Testis (tissue), 3 donors: Measurements from ENCODE around the gene KRTAP10-1. TPM values are rescaled to one million over a fixed set of nuclear protein-coding genes. Genes with fewer than 3 reads are reported as not detected.

Source experiments
- DNase-seq: peaks from one replicate; pipeline ENCODE4 v3.0.0-alpha.2; 2019
- H3K27ac ChIP-seq, 2 donors: fragments of 200-600 bp; sonication (generic); one replicate each; pipeline ENCODE4 v1.5.1; 2019
- H3K27me3 ChIP-seq: fragments of 200-600 bp; sonication (generic); one replicate; pipeline ENCODE4 v1.5.1; 2019
- H3K36me3 ChIP-seq: fragments of 200-600 bp; sonication (generic); one replicate; pipeline ENCODE4 v1.5.1; 2017; ENCODE audit warnings: low read depth; ENCODE audit errors: missing control alignments
- H3K4me1 ChIP-seq: fragments of 200-600 bp; sonication (generic); one replicate; pipeline ENCODE4 v1.5.1; 2019
- H3K4me3 ChIP-seq, 2 donors: fragments of 200-600 bp; sonication (generic); one replicate each; pipeline ENCODE4 v1.5.1; 2017 to 2019
- H3K9me3 ChIP-seq: fragments of 200-600 bp; sonication (generic); one replicate; pipeline ENCODE4 v1.5.1; 2017
- CTCF ChIP-seq, 3 experiments: fragments of 450-650 bp in 2 of 3; fragments of 200-600 bp in 1 of 3; sonication (generic) in 1 of 3; IDR thresholded peaks; one replicate each; pipeline ENCODE4 v1.5.1; 2016 to 2019; ENCODE audit warnings: antibody characterized with exemption in 3 of 3, mild to moderate bottlenecking in 2 of 3, moderate library complexity in 1 of 3
- POLR2A ChIP-seq: fragments of 450-650 bp; IDR thresholded peaks from one replicate; pipeline ENCODE4 v1.6.1; 2017; ENCODE audit warnings: antibody characterized with exemption, mild to moderate bottlenecking, moderate library complexity
- WGBS, 2 donors: methylation state at CpG; one replicate each; pipeline ENCODE4 v1.1.5; 2018; 5-methylcytosine and 5-hydroxymethylcytosine counted together
- intact Hi-C: fragments of 100-400 bp; cut with DNase I; formaldehyde crosslinking; loops from one replicate; pipeline ENCODE4 v1.15.1; 2023; ENCODE audit warnings: low total_unique reads
- polyA plus RNA-seq: library from polyadenylated mRNA; stranded (reverse); fragments of 350-450 nt; fragmentation: Illumina TruSeq; extraction: RNeasy Lipid Tissue Mini Kit (QIAGEN cat#74804); gene quantifications from one replicate; pipeline ENCODE4 v1.2.3, GENCODE V29; 2014; ENCODE audit warnings: low read depth, low replicate concordance; ENCODE audit not compliant: insufficient read depth
- total RNA-seq, 2 donors: library from RNA; depleted of rRNA; stranded (reverse); fragments of >200 nt; gene quantifications; one replicate each; pipeline ENCODE4 v1.2.3, GENCODE V29; 2016

KRTAP10-1 gene
- total and polyA plus RNA-seq, 3 donors from 2014 or later, result not detected

GRCh38 chr21:44579056-44579832, 39.2 kb upstream of the KRTAP10-1 start:
- DNase-seq, result no peak
- no peak overlapping the region for H3K27ac ChIP-seq
- no peaks in the 10 kb centered on the region for H3K9me3 ChIP-seq
- H3K36me3 ChIP-seq, result no peaks in the 10 kb centered on the region
- H3K27me3 ChIP-seq, result no peaks in the 10 kb centered on the region
- TF ChIP-seq POLR2A (no peak), CTCF (IDR thresholded peaks at IDR 0.05) (no peak)
- no peak overlapping the region for H3K4me3 ChIP-seq
- no peaks in the 10 kb centered on the region for H3K4me1 ChIP-seq
- WGBS, 2 donors, result 77 to 78% methylated on average over 13 to 22 of the region's 22 CpGs
- intact Hi-C loops, result no loop called here

- intact Hi-C loops, result no loop called here
- WGBS, 2 donors, result 93 to 95% methylated on average over 16 to 17 of the region's 17 CpGs
- Histone ChIP-seq H3K4me1 (no peaks in the 10 kb centered on the region), H3K27me3 (no peaks in the 10 kb centered on the region), H3K27ac (no peak overlapping the region), H3K4me3 (no peak overlapping the region), H3K9me3 (no peaks in the 10 kb centered on the region), H3K36me3 (no peaks in the 10 kb centered on the region)
- no peak for TF ChIP-seq POLR2A
- TF ChIP-seq CTCF (IDR thresholded peaks at IDR 0.05), result no peak
- DNase-seq, result no peak
These were observed 38.5 kb upstream of the KRTAP10-1 start for GRCh38 chr21:44578371-44579055.

GRCh38 chr21:44576025-44576420, 36.0 kb upstream of the KRTAP10-1 start:
- no peak for DNase-seq
- 90 to 91% methylated on average over 10 of the region's 10 CpGs for WGBS, 2 donors
- Histone ChIP-seq H3K27me3 (no peaks in the 10 kb centered on the region), H3K36me3 (no peaks in the 10 kb centered on the region), H3K4me1 (no peaks in the 10 kb centered on the region), H3K4me3 (no peak overlapping the region), H3K27ac (no peak overlapping the region), H3K9me3 (no peaks in the 10 kb centered on the region)
- intact Hi-C loops, result no loop called here
- TF ChIP-seq POLR2A (no peak), CTCF (IDR thresholded peaks at IDR 0.05) (no peak)

- H3K27me3 ChIP-seq, result no peaks in the 10 kb centered on the region
- intact Hi-C loops, result no loop called here
- WGBS, 2 donors, result 82 to 83% methylated on average over 19 to 20 of the region's 20 CpGs
- DNase-seq, result no peak
- H3K4me1 ChIP-seq, result no peaks in the 10 kb centered on the region
- no peak overlapping the region for H3K4me3 ChIP-seq
- no peak overlapping the region for H3K27ac ChIP-seq
- no peaks in the 10 kb centered on the region for H3K36me3 ChIP-seq
- no peaks in the 10 kb centered on the region for H3K9me3 ChIP-seq
- no peak for TF ChIP-seq POLR2A
- no peak for TF ChIP-seq CTCF (IDR thresholded peaks at IDR 0.05)
These were observed 35.5 kb upstream of the KRTAP10-1 start for GRCh38 chr21:44575307-44576024.
